ENCODE results near the gene CFHR5.
"Not testable (repeated sequence)": the region's sequence is repeated elsewhere in the genome, so short reads cannot be mapped to it uniquely, and the experiment has no call there.

Gene CFHR5

GRCh38 chr1:196977278-196977677, at the start of gene CFHR5:
Gene CFHR5, plus strand, starts transcription at chr1:196977556. Its CDS starts 109 bp downstream, at chr1:196977665.
- no peak for DNase-seq

GRCh38 chr1:196932853-196933252, 44.5 kb upstream of the CFHR5 start:
- not testable (repeated sequence) for DNase-seq

DNA sequence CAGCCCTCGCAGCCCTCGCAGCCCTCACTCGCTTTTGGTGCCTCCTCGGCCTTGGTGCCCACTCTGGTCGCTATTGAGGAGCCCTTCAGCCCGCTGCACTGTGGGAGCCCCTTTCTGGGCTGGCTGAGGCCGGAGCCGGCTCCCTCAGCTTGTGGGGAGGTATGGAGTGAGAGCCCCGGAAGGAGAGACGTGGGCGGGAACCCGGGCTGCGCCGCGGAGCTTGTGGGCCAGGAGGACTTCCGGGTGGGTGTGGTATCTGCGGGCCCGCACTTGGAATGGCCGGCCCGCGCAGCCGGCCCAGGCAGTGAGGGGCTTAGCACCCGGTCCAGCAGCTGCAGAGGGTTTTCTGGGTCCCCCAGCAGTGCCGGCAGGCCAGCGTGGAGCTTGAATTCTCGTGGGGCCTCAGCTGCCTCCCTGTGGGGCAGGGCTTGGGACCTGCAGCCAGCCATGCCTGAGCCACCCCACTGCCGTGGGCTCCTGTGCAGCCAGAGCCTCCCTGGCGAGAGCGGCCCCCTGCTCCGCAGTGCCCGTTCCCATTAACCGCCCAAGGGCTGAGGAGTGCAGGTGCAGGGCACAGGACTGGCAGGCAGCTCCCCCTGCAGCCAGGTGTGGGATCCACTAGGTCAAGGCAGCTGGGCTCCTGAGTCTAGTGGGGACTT, 43.7 kb upstream of the CFHR5 start:
- no peak for DNase-seq

DNA sequence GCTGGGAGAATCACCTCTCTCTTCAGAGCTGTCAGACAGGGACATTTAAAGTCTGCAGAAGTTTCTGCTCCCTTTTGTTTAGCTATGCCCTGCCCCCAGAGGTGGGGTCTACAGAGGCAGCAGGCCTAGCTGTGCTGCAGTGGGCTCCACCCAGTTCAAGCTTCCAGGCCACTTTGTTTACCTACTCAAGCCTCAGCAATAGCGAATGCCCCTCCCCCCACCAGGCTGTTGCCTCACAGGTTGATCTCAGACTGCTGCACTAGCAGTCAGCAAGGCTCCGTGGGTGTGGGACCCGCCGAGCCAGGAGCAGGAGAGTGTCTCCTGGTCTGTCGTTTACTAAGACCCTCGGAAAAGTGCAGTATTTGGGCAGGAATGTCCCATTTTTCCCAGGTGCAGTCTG, 35.9 kb upstream of the CFHR5 start:
- not testable (repeated sequence) for DNase-seq

DNA sequence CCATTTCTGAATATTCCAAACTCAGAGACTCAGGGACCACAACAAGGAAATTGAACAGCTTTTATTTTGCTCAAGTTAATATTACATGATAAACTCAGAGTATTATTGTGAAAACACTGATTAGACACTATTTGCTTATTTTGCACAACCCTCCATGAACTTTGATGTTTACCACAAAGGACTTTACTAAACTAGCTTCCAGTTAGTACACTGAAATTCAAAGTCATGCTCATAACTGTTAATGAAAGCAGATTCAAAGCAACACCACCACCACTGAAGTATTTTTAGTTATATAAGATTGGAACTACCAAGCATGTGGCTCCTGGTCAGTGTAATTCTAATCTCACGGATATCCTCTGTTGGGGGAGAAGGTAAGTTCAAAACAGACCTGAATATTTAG, 33.8 kb upstream of the CFHR5 start, which contains the start of gene CFHR2:
Gene CFHR2 (plus strand): TSS at position 171 of the 400 bp plus-strand sequence. CDS start 143 bp downstream, at position 314.
- not testable (repeated sequence) for DNase-seq

DNA sequence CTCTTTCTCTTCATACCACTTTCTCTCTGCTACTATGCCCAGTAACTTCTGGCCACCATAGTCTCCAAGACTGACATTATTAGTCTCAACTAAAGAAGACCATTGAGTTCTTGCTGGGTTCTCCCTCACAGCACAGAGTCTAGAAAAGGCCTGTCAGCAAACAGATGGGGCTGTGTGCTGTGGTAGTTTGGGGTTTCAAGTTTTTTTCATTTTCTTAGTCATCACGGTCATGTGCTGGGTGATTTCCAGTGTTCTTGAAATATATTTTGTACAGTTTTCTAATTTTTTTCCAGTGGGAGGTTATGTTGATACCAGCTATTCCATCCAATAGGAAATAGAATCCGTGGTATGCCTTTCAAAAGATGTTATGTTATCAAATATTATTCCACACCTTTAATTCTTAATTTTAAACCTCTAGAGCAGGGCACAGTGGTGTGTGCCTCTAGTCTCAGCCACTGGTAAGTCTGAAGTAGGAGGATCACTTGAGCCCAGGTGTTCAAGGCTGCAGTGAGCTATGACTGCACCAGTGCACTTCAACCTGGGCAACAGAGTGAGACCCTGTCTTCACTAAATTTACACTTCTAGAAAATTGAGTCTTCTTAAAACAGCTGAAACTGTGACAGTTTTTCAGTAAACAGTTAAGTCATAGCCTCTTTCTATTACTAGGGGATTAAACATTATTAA, 25.5 kb upstream of the CFHR5 start:
- no peak for DNase-seq

- DNase-seq: no peak
Measured at GRCh38 chr1:196954778-196955177, 22.6 kb upstream of the CFHR5 start.

DNA sequence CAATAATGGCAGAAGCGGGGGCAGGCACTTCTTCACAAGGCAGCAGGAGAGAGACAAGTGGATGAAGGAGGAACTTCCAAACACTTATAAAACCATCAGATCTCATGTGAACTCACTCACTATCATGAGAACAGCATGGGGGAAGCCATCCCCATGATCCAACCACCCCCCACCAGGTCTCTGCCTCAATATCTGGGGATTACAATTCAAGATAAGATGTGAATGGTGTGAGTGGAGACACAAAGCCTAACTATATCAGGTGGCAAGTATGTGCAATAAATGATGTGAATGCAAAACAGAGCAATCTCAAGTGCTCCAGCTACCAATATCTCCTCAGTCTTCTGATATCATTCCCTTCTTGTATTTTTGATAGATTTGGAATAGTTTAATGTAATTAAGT, 21.4 kb upstream of the CFHR5 start:
- DNase-seq: no peak

- DNase-seq: no peak
Measured at GRCh38 chr1:196960854-196961253, 16.5 kb upstream of the CFHR5 start.

DNA sequence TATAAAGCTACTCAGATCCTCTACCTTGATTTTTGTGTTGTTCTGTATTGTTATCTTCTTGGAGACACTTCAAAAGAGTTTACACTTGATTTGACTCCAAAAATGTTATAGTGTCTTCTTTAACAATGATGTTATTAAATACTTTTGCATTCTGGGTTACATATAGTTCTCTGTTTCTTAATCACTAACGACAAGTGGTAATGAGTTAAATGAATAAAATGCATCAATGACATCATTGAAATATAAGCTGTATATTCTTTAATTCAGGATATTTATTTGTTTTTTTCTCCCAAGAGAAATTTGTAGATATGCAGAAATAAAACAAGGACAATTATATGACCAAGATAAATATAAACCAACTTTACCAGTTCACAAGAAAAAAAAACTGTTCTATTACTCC, 7.2 kb upstream of the CFHR5 start:
- no peak for DNase-seq

GRCh38 chr1:196976278-196976677, 1.1 kb upstream of the CFHR5 start:
- no peak for DNase-seq

GRCh38 chr1:196980859-196981258, 3.5 kb downstream of the CFHR5 start:
- DNase-seq: no peak

- not testable (repeated sequence) for DNase-seq
Measured at GRCh38 chr1:196982247-196982646, 4.9 kb downstream of the CFHR5 start.

- not testable (repeated sequence) for DNase-seq
Measured at GRCh38 chr1:196991919-196992651, 14.7 kb downstream of the CFHR5 start.

- no peak for DNase-seq
Measured at GRCh38 chr1:196993916-196994315, 16.6 kb downstream of the CFHR5 start.

- DNase-seq: no peak
Measured at GRCh38 chr1:196997423-196997822, 20.1 kb downstream of the CFHR5 start.

GRCh38 chr1:197001828-197002227, 24.5 kb downstream of the CFHR5 start:
- DNase-seq: no peak

GRCh38 chr1:197003132-197003531, 25.8 kb downstream of the CFHR5 start:
- no peak for DNase-seq

GRCh38 chr1:197008861-197009260, 31.5 kb downstream of the CFHR5 start:
- DNase-seq: no peak

GRCh38 chr1:197011614-197012013, 34.3 kb downstream of the CFHR5 start:
- DNase-seq: no peak

DNA sequence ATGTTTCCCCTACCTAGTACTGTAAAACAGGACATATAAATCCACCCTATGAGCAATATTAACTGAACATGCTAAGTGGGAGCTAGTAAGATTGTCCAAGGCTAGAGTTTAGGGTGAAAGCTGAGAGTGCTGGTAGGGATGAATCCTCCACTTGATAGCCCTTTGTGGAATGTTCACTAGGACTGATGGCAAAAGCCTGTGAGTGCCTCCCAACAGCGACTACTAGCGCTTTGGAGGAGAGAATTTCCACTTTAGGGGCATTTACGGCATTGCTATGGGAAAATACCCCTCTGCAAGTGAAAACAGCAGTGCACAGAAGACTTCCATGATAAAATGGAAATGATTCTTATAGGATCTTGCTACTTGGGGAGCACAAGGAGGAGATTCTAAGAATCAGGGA, 35.9 kb downstream of the CFHR5 start:
- DNase-seq: no peak

- no peak for DNase-seq
Measured at GRCh38 chr1:197016751-197017150, 39.4 kb downstream of the CFHR5 start.

- DNase-seq: no peak
Measured at GRCh38 chr1:197017558-197018146, 40.3 kb downstream of the CFHR5 start.

Data from NCI-H2081 treated with DMSO at 0.1 percent for 48 hours (cell line).